Activated CD4-positive, alpha-beta T cell treated with anti-CD3 and anti-CD28 coated beads, Interleukin-2, amount 50 U/mL, for 1 hour (primary cell): ENCODE measurements around the gene GRB2.
"Not testable (repeated sequence)": the region's sequence is repeated elsewhere in the genome, so short reads cannot be mapped to it uniquely, and the experiment has no call there.

Source experiments
- DNase-seq: peaks from one replicate; pipeline ENCODE4 v3.0.0-alpha.2; 2020

Gene GRB2

DNA sequence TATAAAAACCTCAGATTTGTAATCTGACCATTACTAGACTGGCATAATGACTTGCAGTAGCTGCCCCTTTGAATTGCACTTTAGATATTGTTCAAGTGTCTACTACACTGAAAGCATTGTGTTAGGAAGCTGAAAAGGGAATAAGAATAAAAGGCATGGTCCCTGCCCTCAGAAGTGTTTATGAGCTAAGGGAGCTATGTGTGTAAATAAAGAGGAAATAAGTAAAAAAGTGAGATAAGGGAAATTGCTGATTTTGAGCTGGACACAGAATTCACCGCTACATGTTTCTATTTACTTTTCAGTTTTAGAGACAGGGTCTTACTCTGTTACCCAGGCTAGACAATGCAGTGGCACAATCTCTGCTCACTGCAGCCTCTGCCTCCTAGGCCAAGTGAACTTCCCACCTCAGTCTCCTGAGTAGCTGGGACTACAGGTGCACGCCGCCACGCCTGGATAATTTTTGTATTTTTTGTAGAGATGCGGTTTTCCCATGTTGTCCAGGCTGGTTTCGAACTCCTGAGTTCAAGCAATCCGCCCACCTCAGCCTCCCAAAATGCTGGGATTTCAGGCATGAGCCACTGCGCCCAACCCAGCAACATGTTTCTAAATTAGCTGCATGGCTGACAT, 57.0 kb downstream of the GRB2 start:
- DNase-seq = no peak

DNA sequence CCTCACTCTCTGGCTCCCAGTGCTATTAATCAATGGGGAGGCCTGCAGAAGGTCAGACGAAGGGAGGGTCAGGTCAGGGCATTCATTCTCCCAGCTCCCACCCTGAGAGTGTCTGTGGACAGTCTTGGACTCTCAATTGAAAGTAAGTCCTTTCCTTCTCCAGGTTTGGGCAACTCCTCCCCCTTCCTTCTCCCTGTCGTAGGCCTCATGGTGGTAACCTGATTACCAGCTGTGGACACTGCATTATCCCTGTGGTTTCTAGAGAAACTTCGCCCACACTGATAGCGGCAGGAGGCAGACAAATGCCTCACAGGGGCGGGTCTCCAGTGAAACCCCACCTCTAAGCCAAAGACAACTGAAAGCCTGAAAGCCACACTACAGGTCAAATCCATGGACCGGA, 58.6 kb downstream of the GRB2 start:
- no peak for DNase-seq

GRCh38 chr17:75346368-75346767, 59.1 kb downstream of the GRB2 start:
- not testable (repeated sequence) for DNase-seq

- DNase-seq = peak; percentile 41
Measured at GRCh38 chr17:75345514-75346167, 59.8 kb downstream of the GRB2 start.

DNA sequence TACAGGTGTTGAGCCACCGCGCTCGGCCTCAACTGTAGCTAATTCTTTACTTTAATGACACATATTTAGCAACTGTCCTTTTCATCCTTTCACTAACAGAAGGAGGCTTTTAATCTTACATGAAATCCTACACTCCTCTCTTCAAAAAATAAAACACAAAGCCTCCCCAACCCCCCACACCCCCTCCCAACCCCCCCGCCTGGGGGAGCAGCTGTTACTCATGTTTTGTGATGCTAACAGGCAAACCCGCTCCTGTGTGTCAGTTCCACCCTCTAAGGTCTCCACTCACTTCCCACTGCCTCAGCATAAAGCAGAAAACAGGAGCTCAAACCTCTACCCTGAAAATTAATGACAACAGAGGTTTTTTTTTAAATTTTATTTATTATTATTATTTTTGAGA, 60.8 kb downstream of the GRB2 start:
- peak; percentile 37 for DNase-seq

DNA sequence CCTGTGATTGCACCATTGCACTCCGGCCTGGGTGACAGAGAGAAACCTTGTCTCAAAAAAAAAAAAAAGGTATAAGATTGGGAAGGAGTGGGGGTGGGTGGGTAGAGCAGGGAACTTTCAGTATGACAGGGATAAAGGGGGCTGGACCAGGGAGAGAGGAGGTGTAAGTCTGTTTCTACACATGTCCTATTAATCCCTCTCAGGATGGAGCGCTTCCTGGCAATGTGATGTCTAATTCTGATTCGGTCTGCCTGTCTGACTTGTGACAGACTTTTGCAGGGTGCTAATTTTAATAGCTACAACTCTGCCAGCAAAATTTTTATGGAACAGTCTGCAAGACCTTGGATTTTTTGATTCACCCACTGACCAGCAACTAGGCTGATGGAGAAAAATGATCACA, 62.5 kb downstream of the GRB2 start:
- no peak for DNase-seq

DNA sequence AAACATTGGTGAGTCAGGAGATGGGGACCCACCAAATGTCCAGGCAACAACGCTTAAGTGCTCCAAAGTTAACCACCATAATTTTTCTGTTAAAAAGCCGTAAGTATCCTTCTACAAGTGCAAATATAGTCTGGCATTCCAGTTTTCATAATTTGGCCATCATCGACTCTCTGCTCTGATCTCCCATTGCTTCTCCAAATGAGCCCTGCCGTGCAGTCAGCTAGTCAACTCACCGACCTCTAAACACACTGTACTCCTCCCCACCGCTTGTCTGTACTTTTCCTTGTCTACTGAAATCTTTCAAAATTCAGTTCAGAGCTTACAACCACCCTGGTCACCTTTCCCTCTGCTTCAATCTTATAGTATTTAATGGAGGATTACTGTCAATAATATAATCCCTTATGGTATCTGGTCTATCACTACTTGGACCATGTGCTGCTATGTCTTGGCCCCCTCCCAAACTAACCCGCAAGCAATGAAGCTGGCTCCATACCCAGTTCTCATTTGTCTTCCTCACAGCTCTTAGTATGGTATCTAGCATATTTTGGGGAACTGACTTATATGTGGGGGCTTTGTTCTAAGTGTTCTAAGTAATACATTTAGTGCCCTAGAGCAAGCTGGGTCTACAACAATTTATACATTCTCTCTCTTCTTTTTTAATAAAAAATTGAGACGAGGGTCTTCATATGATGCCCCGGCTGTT, 63.5 kb downstream of the GRB2 start:
- no peak for DNase-seq

- DNase-seq = no peak
Measured at GRCh38 chr17:75340631-75341030, 64.8 kb downstream of the GRB2 start.

GRCh38 chr17:75339971-75340370, 65.5 kb downstream of the GRB2 start:
- no peak for DNase-seq

DNA sequence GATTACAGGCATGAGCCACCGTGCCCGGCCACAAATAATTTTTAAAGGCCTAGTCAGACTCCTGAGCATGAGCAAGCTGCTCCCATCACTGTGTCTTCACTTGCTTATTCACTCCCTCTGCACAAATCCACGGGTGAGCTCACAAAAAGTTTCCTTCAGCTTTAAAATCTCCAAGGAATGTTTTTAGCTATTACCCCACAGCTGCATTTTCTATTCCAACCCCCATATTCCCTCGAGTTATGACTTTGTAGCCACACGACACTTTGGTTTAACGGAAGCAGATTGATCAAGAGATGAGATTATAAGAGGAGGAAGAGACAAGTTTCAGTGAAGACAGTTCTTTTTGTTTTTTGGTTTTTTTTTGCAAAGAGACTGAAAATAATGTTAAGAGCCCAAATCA, 67.1 kb downstream of the GRB2 start:
- DNase-seq = no peak

DNA sequence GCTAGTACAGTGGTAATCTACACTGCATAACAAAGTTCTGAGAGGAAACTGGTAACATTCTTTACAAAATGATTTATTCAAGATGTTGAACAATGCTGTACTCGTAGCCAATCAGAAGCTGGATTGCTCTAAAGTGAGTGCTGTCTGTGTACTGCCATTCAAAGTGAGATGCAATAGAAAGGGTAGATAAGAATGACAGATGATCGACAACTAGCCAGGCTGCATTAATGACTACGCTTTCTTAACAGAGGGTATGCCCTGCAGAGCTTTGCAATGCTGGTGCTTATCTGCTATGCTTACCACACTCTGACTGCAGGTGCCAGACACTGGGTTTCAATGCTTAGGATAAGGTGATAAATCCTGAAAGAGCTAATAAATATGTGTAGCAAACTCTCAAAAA, 70.2 kb downstream of the GRB2 start:
- DNase-seq = no peak

DNA sequence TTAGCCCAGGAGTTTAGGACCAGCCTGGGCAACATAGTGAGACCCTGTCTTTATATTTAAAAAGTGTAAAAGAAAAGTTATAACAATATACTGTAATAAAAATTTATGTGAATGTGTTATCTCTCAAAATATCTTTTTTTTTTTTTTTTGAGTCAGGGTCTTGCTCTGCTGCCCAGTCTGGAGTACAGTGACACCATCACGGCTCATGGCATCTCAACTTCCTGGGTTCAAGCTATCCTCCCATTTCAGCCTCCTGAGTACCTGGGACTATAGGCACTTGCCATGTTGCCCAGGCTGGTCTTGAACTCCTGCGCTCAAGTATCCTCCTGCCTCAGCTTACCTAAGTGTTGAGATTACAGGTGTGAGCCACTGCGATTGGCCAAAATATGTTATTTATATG, 70.8 kb downstream of the GRB2 start:
- DNase-seq = no peak

DNA sequence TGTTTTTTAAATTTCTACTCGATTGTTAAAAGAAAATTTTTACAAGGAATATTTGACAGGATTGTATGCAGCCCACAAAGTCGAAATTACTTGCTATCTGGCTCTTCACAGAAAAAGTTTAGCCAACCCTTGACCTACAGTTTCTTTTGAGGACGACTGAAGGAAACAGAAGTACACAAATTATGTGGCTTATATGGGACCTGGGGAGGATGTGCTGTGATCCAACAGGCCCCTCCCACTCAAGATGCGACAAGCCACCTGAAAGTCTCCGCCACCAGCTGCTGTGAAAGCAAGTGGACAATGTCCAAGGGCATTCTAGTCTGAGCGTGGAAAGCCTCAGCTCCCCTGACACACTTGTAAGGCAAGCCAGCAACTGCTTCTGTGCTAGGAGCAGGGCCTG, 73.8 kb downstream of the GRB2 start:
- no peak for DNase-seq

GRCh38 chr17:75327757-75328156, 77.7 kb downstream of the GRB2 start:
- no peak for DNase-seq

- DNase-seq = no peak
Measured at GRCh38 chr17:75326226-75326848, 79.1 kb downstream of the GRB2 start.

DNA sequence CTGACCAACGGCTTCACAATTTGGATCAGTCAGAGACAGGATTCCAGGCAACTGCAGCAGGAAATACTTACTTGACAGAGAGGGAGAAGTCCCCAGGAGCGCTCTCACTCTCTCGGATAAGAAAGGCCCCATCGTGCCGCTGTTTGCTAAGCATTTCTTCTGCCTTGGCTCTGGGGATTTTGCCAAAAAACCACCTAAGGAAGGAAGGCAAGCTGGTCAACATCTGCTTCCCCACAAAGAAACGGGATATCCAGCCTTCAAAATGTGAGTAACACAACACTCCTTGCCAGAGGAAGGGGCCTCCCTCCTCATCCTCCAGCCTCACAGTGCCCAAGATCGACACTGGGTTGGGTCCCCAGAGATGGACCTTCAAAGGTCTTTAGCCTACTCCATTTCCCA, 79.7 kb downstream of the GRB2 start:
- no peak for DNase-seq

DNA sequence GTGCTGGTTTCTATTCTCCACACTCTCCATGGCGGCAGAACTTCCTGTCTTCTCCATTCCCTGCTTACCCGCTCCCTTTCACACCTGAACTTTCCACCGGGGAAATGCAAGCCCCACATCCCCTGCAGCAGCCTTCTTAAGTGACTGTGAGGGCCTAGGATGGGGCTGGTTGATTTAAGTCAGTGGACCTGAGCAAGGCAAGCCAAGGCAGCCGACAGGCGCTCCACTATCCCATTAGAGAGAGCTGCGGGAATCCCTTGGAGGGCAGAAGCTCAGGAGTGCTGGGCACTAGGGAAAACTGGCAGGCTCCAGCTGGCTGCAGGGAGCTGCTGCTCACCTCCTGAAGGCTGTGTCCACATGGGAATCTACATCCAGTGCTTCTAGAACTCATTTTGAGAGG, 80.1 kb downstream of the GRB2 start:
- DNase-seq = no peak

- DNase-seq = no peak
Measured at GRCh38 chr17:75321506-75321905, 84.0 kb downstream of the GRB2 start.

DNA sequence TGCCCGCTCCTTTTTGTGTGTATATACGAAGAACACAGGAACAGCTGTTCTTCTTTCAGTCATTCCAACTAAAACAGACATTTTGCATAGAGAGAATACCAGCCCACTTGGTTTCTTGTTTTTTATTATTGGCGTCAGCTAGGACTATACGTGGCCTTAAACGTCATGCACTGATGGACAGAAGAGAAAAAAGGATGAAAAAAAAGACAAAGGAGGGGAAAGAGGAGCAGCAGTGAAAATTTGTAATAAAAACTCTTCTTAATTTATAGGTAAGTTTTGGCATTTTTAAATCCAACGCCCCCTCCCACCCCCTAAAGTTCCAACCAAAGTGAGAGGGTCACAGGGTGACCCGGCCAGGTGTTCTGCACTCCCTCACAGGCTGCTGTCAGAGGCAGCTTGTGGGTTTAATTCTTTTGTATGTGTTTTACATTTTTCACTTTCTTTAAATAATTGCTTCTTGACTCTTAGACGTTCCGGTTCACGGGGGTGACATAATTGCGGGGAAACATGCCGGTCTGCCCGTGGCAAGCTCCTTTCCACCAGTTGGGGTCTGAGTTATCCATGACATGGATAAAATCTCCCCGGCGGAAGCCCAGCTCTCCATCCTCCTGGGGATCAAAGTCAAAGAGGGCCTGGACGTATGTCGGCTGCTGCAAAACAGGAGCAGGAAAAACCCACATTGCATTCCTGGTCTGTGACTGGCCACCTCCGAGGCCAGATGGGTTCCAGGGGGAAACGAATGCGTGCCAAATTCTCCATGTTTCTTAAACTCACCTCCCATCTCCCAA, 85.4 kb downstream of the GRB2 start:
- DNase-seq = no peak

GRCh38 chr17:75318615-75319222, 86.8 kb downstream of the GRB2 start:
- no peak for DNase-seq

DNA sequence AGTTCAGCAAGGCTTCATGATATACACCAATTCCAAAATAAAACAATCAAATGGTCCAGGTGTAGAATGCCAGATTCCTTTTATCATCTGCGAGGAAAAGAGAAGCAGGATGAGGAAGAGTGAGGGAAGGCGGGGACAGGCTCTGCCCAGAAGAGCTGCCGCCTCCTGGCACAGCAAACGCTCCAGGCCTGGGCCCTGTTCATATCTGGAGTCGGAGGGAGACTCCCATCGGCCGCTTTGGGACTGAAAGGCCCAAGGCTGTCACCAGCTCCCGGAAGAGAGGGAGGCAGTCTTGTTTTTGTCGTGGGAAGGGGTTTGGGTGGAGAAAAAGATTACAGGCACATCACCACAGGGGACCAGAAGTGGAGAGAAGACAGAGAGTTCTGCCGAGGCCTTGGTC, 87.3 kb downstream of the GRB2 start:
- no peak for DNase-seq

DNA sequence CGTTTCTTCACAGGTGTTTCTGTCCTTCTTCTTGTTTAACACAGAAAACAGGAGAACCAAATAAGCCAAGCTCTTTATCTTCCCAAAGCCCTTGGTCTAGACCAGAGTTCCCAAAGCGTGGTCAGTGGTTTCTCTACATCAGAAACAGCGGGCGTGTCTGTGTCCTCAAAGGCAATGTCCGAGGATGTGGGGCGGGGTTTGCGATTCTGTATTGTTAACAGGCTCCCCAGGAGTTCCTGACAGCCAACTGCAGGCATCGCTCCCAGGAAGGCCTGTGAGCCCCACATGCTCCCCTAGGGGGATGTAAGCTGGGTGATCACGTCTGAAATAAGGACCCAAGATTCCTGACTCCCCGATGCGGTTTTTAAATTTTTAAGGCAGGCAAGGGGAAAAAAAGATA, 87.8 kb downstream of the GRB2 start:
- no peak for DNase-seq

DNA sequence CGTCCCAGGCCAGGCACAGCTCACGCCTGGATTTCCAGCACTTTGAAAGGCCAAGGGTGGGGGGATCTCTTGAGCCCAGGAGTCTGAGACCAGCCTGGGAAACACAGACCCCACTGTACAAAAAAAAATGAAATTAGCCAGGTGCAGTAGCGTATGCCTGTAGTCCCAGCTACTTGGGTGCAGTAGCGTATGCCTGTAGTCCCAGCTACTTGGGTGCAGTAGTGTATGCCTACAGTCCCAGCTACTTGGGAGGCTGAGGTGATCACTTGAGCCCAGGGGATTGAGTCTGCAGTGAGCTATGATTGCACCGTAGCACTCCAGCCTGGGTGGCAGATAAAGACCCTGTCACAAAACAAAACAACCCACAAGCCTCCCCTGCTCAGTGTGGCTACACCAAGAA, 89.2 kb downstream of the GRB2 start:
- DNase-seq = no peak
